ENCODE measurements around the gene HPN. TPM values are rescaled to one million over a fixed set of nuclear protein-coding genes. Genes with fewer than 3 reads are reported as not detected.
"Not testable (repeated sequence)": the region's sequence is repeated elsewhere in the genome, so short reads cannot be mapped to it uniquely, and the experiment has no call there.

The HPN gene
- total RNA-seq, 2 experiments from 2014 or later, result not detected

GRCh38 chr19:35022460-35022859 is 19.1 kb upstream of the HPN start:
- no peak for DNase-seq
- Mint-ChIP-seq H3K36me3 (ENCODE audit: low read depth) (peaks cover 60% of the 10 kb centered on the region), H3K27ac (no peak overlapping the region), H3K4me1 (no peaks in the 10 kb centered on the region), H3K4me3 (no peak overlapping the region), H3K9me3 (no peaks in the 10 kb centered on the region), H3K27me3 (no peaks in the 10 kb centered on the region)
- CTCF ChIA-PET, result interaction anchor here (0.8 kb wide), 1 partner anchor 8 kb away, joined by 3 read pairs; no protein-coding TSS in a partner anchor
- POLR2A ChIA-PET, result no interaction called here

GRCh38 chr19:35023428-35023827 is 18.1 kb upstream of the HPN start:
- no peak overlapping the region for H3K27ac Mint-ChIP-seq
- ChIA-PET POLR2A (no interaction called here), CTCF (no interaction called here)
- DNase-seq, result no peak
- no peaks in the 10 kb centered on the region for H3K27me3 Mint-ChIP-seq
- no peaks in the 10 kb centered on the region for H3K4me1 Mint-ChIP-seq
- H3K4me3 Mint-ChIP-seq, result no peak overlapping the region
- H3K36me3 Mint-ChIP-seq (ENCODE audit: low read depth), result peaks cover 57% of the 10 kb centered on the region
- H3K9me3 Mint-ChIP-seq, result no peaks in the 10 kb centered on the region

- H3K4me3 Mint-ChIP-seq, result no peak overlapping the region
- no peaks in the 10 kb centered on the region for H3K27me3 Mint-ChIP-seq
- H3K36me3 Mint-ChIP-seq (ENCODE audit: low read depth), result peaks cover 54% of the 10 kb centered on the region
- CTCF ChIA-PET, result no interaction called here
- H3K4me1 Mint-ChIP-seq, result no peaks in the 10 kb centered on the region
- no peak for DNase-seq
- H3K9me3 Mint-ChIP-seq, result no peaks in the 10 kb centered on the region
- no peak overlapping the region for H3K27ac Mint-ChIP-seq
- POLR2A ChIA-PET, result no interaction called here
Observed at GRCh38 chr19:35024095-35024494, 17.4 kb upstream of the HPN start.

GRCh38 chr19:35025969-35026368 is 15.6 kb upstream of the HPN start:
- Mint-ChIP-seq H3K4me3 (no peak overlapping the region), H3K27me3 (peaks cover 1% of the 10 kb centered on the region), H3K27ac (no peak overlapping the region), H3K36me3 (ENCODE audit: low read depth) (peaks cover 44% of the 10 kb centered on the region), H3K4me1 (peaks cover 3% of the 10 kb centered on the region), H3K9me3 (no peaks in the 10 kb centered on the region)
- POLR2A ChIA-PET, result no interaction called here
- DNase-seq, result no peak
- CTCF ChIA-PET, result interaction anchor here (1.6 kb wide), 1 partner anchor 18 kb away, joined by 5 read pairs; no protein-coding TSS in a partner anchor

GRCh38 chr19:35026418-35026817 is 15.1 kb upstream of the HPN start:
- CTCF ChIA-PET, result interaction anchor here (1.2 to 1.6 kb wide), 2 partner anchors 13 to 18 kb away, joined by 3 to 5 read pairs; no protein-coding TSS in a partner anchor
- DNase-seq, result no peak
- no peak overlapping the region for H3K27ac Mint-ChIP-seq
- POLR2A ChIA-PET, result no interaction called here
- peaks cover 5% of the 10 kb centered on the region for H3K27me3 Mint-ChIP-seq
- no peaks in the 10 kb centered on the region for H3K9me3 Mint-ChIP-seq
- H3K36me3 Mint-ChIP-seq (ENCODE audit: low read depth), result peaks cover 39% of the 10 kb centered on the region
- H3K4me1 Mint-ChIP-seq, result peaks cover 7% of the 10 kb centered on the region
- H3K4me3 Mint-ChIP-seq, result no peak overlapping the region

- POLR2A ChIA-PET, result no interaction called here
- H3K27me3 Mint-ChIP-seq, result peaks cover 10% of the 10 kb centered on the region
- H3K4me1 Mint-ChIP-seq, result peaks cover 8% of the 10 kb centered on the region
- CTCF ChIA-PET, result interaction anchor here (0.6 to 1.6 kb wide), 3 partner anchors 10 to 17 kb away, joined by 3 to 5 read pairs (median 5); no protein-coding TSS in a partner anchor
- H3K36me3 Mint-ChIP-seq (ENCODE audit: low read depth), result peaks cover 36% of the 10 kb centered on the region
- H3K9me3 Mint-ChIP-seq, result no peaks in the 10 kb centered on the region
- no peak overlapping the region for H3K27ac Mint-ChIP-seq
- no peak for DNase-seq
- H3K4me3 Mint-ChIP-seq, result no peak overlapping the region
Observed at GRCh38 chr19:35027009-35027408, 14.5 kb upstream of the HPN start.

- Mint-ChIP-seq H3K9me3 (no peaks in the 10 kb centered on the region), H3K27me3 (peaks cover 20% of the 10 kb centered on the region), H3K4me3 (no peak overlapping the region), H3K36me3 (ENCODE audit: low read depth) (peaks cover 31% of the 10 kb centered on the region), H3K4me1 (peaks cover 8% of the 10 kb centered on the region), H3K27ac (no peak overlapping the region)
- ChIA-PET CTCF (interaction anchor here (1.1 kb wide), 1 partner anchor 16 kb away, joined by 4 read pairs; no protein-coding TSS in a partner anchor), POLR2A (interaction anchor here (0.6 kb wide), 1 partner anchor 14 kb away, joined by 3 read pairs; no protein-coding TSS in a partner anchor)
- no peak for DNase-seq
Observed at GRCh38 chr19:35027851-35028599, 13.5 kb upstream of the HPN start.

- POLR2A ChIA-PET, H3K27ac Mint-ChIP-seq, H3K9me3 Mint-ChIP-seq, H3K4me1 Mint-ChIP-seq, H3K4me3 Mint-ChIP-seq, DNase-seq: not testable (repeated sequence)
- peaks cover 21% of the 10 kb centered on the region for H3K27me3 Mint-ChIP-seq
- CTCF ChIA-PET, result interaction anchor here (0.6 to 1.1 kb wide), 2 partner anchors 16 to 222 kb away, joined by 3 to 4 read pairs; no protein-coding TSS in a partner anchor
- peaks cover 29% of the 10 kb centered on the region for H3K36me3 Mint-ChIP-seq (ENCODE audit: low read depth)
Observed at GRCh38 chr19:35028600-35028885, 13.0 kb upstream of the HPN start.

GRCh38 chr19:35029275-35029736 is 12.2 kb upstream of the HPN start:
- DNase-seq, H3K27ac Mint-ChIP-seq, H3K9me3 Mint-ChIP-seq, H3K4me3 Mint-ChIP-seq, POLR2A ChIA-PET, H3K4me1 Mint-ChIP-seq: not testable (repeated sequence)
- peaks cover 25% of the 10 kb centered on the region for H3K36me3 Mint-ChIP-seq (ENCODE audit: low read depth)
- H3K27me3 Mint-ChIP-seq, result peaks cover 21% of the 10 kb centered on the region
- CTCF ChIA-PET, result interaction anchor here (0.6 to 1.2 kb wide), 2 partner anchors 15 to 221 kb away, joined by 3 to 4 read pairs; no protein-coding TSS in a partner anchor

GRCh38 chr19:35029737-35030256 is 11.7 kb upstream of the HPN start:
- DNase-seq, result no peak
- peaks cover 21% of the 10 kb centered on the region for H3K27me3 Mint-ChIP-seq
- no peaks in the 10 kb centered on the region for H3K9me3 Mint-ChIP-seq
- no peak overlapping the region for H3K27ac Mint-ChIP-seq
- ChIA-PET POLR2A (no interaction called here), CTCF (interaction anchor here (1.2 kb wide), 1 partner anchor 14 kb away, joined by 4 read pairs; no protein-coding TSS in a partner anchor)
- H3K4me1 Mint-ChIP-seq, result peaks cover 8% of the 10 kb centered on the region
- peaks cover 23% of the 10 kb centered on the region for H3K36me3 Mint-ChIP-seq (ENCODE audit: low read depth)
- H3K4me3 Mint-ChIP-seq, result no peak overlapping the region

GRCh38 chr19:35030257-35031071 is 11.1 kb upstream of the HPN start, which contains the start of gene SCN1B:
TSS of gene SCN1B (plus strand) at chr19:35030470. CDS start at chr19:35030821, 351 bp downstream.
- Mint-ChIP-seq H3K4me1 (peaks cover 8% of the 10 kb centered on the region), H3K27me3 (peaks cover 21% of the 10 kb centered on the region), H3K9me3 (no peaks in the 10 kb centered on the region), H3K36me3 (ENCODE audit: low read depth) (peaks cover 16% of the 10 kb centered on the region), H3K27ac (no peak within 1 kb of the TSS), H3K4me3 (peak within 1 kb of the TSS; percentile 51)
- ChIA-PET CTCF (interaction anchor here (1.2 kb wide), 1 partner anchor 14 kb away, joined by 4 read pairs; no protein-coding TSS in a partner anchor), POLR2A (no interaction called here)
- peak; percentile 66 for DNase-seq

GRCh38 chr19:35031072-35031881 is 10.2 kb upstream of the HPN start:
- Mint-ChIP-seq H3K4me1 (peaks cover 8% of the 10 kb centered on the region), H3K36me3 (ENCODE audit: low read depth) (peaks cover 14% of the 10 kb centered on the region), H3K27me3 (peaks cover 21% of the 10 kb centered on the region), H3K9me3 (no peaks in the 10 kb centered on the region), H3K27ac (no peak overlapping the region), H3K4me3 (peak overlapping the region; percentile 51)
- no peak for DNase-seq
- CTCF ChIA-PET, result no interaction called here
- POLR2A ChIA-PET, result no interaction called here

Measured in activated CD4-positive, alpha-beta memory T cell treated with anti-CD3 and anti-CD28 coated beads, Interleukin-2, amount 10 ng/mL, durations not matched to agents 7 days and 5 days (primary cell).